CD4-positive, alpha-beta memory T cell (primary cell): Measurements from ENCODE around the gene ATP8B3. TPM values are rescaled to one million over a fixed set of nuclear protein-coding genes. Genes with fewer than 3 reads are reported as not detected.

Experiments used
- CTCF ChIA-PET: fragments of 350-600 bp; sonication (Branson Sonifier 250); formaldehyde crosslinking; loops from one replicate; lab custom pipeline; 2021; ENCODE audit warnings: inconsistent platforms; ENCODE audit not compliant: partially characterized antibody; lab: Charles Lee
- POLR2A ChIA-PET: fragments of 350-600 bp; sonication (Branson Sonifier 250); formaldehyde crosslinking; loops from one replicate; lab custom pipeline; 2021; ENCODE audit not compliant: partially characterized antibody; lab: Charles Lee
- DNase-seq, 5 donors: peaks; one replicate each; pipeline versions ENCODE4 v3.0.0 to v3.0.0-alpha.2; 2020 to 2022; ENCODE audit warnings: mixed read lengths in 1 of 5
- H3K27ac ChIP-seq: one replicate; pipeline ENCODE4 v1.7.0; 2013; ENCODE audit warnings: low read depth, low read length
- H3K27me3 ChIP-seq: 2 replicates; pipeline ENCODE4 v1.7.0; 2013; ENCODE audit warnings: mild to moderate bottlenecking, low read length, moderate library complexity; ENCODE audit not compliant: insufficient read depth
- H3K36me3 ChIP-seq: 2 replicates; pipeline ENCODE4 v1.7.0; 2013; ENCODE audit warnings: mild to moderate bottlenecking, low read length, moderate library complexity; ENCODE audit not compliant: insufficient read depth
- H3K4me1 ChIP-seq: 2 replicates; pipeline ENCODE4 v1.7.0; 2013; ENCODE audit warnings: mild to moderate bottlenecking, low read length, moderate library complexity; ENCODE audit not compliant: insufficient read depth
- H3K4me3 ChIP-seq, 2 donors: one replicate each; pipeline ENCODE4 v1.7.0; 2013; ENCODE audit warnings: low read length in 2 of 2, mild to moderate bottlenecking in 1 of 2
- H3K9me3 ChIP-seq, 2 donors: one replicate each; pipeline ENCODE4 v1.7.0; 2013; ENCODE audit warnings: low read length in 2 of 2, control low read depth in 1 of 2; ENCODE audit not compliant: control insufficient read depth in 1 of 2
- H3K27ac Mint-ChIP-seq, 7 donors: one replicate each; pipeline ENCODE4 v1.8.0; 2020 to 2021; ENCODE audit warnings: mixed read lengths in 7 of 7, mild to moderate bottlenecking in 6 of 7, inconsistent platforms in 3 of 7, moderate library complexity in 3 of 7
- H3K27me3 Mint-ChIP-seq, 2 donors: one replicate each; pipeline ENCODE4 v1.8.0; 2020 to 2021; ENCODE audit warnings: mixed read lengths in 2 of 2
- H3K36me3 Mint-ChIP-seq, 2 donors: one replicate each; pipeline ENCODE4 v1.8.0; 2020 to 2021; ENCODE audit warnings: mixed read lengths in 2 of 2, inconsistent platforms in 1 of 2, mild to moderate bottlenecking in 1 of 2
- H3K4me1 Mint-ChIP-seq, 4 donors: one replicate each; pipeline ENCODE4 v1.8.0; 2020 to 2021; ENCODE audit warnings: mixed read lengths in 4 of 4, mild to moderate bottlenecking in 1 of 4
- H3K4me3 Mint-ChIP-seq, 8 donors: one replicate each; pipeline ENCODE4 v1.8.0; 2020 to 2021; ENCODE audit warnings: mixed read lengths in 8 of 8, mild to moderate bottlenecking in 7 of 8, moderate library complexity in 6 of 8, inconsistent platforms in 3 of 8
- H3K9me3 Mint-ChIP-seq, 8 donors: one replicate each; pipeline ENCODE4 v1.8.0; 2020 to 2021; ENCODE audit warnings: mixed read lengths in 8 of 8, mild to moderate bottlenecking in 5 of 8, inconsistent platforms in 3 of 8, moderate library complexity in 1 of 8
- intact Hi-C: fragments of 100-400 bp; cut with micrococcal nuclease; formaldehyde crosslinking; loops from one replicate; pipeline ENCODE4 v1.15.1; 2023
- polyA plus RNA-seq, 2 donors: library from polyadenylated mRNA; unstranded; fragments of 300-500 nt; fragmentation: Illumina TruSeq; gene quantifications; one replicate each; pipeline ENCODE4 v1.2.3, GENCODE V29; 2021
- total RNA-seq, 2 experiments: library from RNA; stranded (reverse); gene quantifications; one replicate each; pipeline ENCODE4 v1.2.3, GENCODE V29; 2021

ATP8B3 gene
- total and polyA plus RNA-seq, 4 experiments from 2014 or later = 0.73 to 5.5 (median 3.6) TPM

DNA sequence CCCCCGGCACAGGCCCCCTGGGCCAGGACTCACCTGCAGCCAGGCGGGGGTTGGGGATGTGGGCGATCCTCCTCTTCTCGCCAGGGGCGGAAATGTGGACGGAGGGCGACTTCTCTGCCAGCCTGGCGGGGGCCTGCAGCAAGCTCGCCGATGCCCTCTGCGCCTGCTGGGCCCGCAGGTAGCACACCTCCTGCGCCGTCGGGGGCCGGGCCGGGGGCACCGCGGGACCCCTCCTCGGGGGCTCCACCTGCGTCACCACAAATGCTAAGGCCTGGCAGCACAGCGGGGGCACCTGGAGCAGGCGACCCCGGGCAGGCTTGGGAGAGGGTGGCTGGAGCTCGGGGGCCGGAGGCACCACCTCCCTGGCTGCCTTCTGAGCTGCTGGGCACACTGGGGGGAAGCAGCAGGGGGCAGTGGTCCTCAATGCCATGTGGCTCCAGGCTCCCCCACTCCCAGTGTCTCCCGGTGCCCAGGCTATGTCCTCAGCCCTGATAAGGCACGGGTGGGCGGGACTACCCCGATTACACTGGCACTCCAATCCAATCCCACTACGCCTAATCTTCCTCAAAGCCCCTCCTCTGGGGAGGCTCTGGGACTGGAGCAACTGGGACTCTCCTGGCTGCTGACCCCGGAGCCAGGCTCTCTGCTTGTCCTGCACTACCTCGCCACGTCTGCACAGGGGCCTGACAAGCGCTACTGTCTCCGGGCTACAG, 11.6 kb upstream of the ATP8B3 start:
- Histone ChIP-seq H3K4me1 (peaks cover 6% of the 10 kb centered on the region), H3K9me3 (no peaks in the 10 kb centered on the region), H3K27me3 (no peaks in the 10 kb centered on the region), H3K36me3 (peaks cover 37% of the 10 kb centered on the region), H3K4me3 (no peak overlapping the region), H3K27ac (no peak overlapping the region)
- Mint-ChIP-seq H3K9me3 (no peaks in the 10 kb centered on the region), H3K27ac (no peak overlapping the region), H3K36me3 (peaks cover 7 to 33% of the 10 kb centered on the region in 2 donors), H3K4me1 (peaks cover 0 to 5% (median 1%) of the 10 kb centered on the region in 4 donors), H3K4me3 (no peak overlapping the region), H3K27me3 (no peaks in the 10 kb centered on the region)
- no peak for DNase-seq
- intact Hi-C loops = loop anchor here (10.0 kb wide), 1 partner anchor 149 kb away; no protein-coding TSS in a partner anchor
- POLR2A ChIA-PET = interaction anchor here (1.1 kb wide), 1 partner anchor 32 kb away, joined by 3 read pairs; no protein-coding TSS in a partner anchor
- CTCF ChIA-PET = interaction anchor here (0.7 to 7.6 kb wide), 2 partner anchors 16 to 1971 kb away, joined by 3 to 77 read pairs; no protein-coding TSS in a partner anchor

DNA sequence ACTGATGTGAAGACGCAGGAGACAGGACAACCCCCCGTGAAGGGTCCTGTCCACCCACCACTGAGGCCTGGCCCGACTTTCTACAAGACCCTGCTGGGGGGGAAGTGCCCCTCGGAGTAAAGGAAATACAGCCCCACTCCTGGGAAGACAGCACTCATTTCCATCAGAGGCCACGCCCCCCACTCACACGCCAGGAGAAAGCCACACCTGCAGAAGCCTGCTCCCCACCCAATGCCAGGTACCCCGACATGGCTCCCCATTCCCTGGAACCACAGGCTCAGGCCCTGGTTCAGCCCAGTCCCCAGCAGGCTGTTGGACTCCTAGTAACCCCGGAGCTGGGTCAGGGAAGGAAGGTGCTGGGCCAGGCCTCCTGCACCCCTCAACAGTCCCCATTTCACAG, 10.9 kb upstream of the ATP8B3 start:
- H3K27me3 ChIP-seq = no peaks in the 10 kb centered on the region
- peaks cover 6% of the 10 kb centered on the region for H3K4me1 ChIP-seq
- H3K27me3 Mint-ChIP-seq = no peaks in the 10 kb centered on the region
- H3K4me3 Mint-ChIP-seq = no peak overlapping the region
- POLR2A ChIA-PET = interaction anchor here (1.1 kb wide), 1 partner anchor 33 kb away, joined by 3 read pairs; no protein-coding TSS in a partner anchor
- H3K9me3 Mint-ChIP-seq = no peaks in the 10 kb centered on the region
- peaks cover 7 to 35% of the 10 kb centered on the region in 2 donors for H3K36me3 Mint-ChIP-seq
- H3K36me3 ChIP-seq = peaks cover 44% of the 10 kb centered on the region
- no peak overlapping the region for H3K4me3 ChIP-seq
- H3K27ac Mint-ChIP-seq = no peak overlapping the region
- CTCF ChIA-PET = interaction anchor here (7.6 kb wide), 1 partner anchor 16 kb away, joined by 77 read pairs; no protein-coding TSS in a partner anchor
- no peaks in the 10 kb centered on the region for H3K9me3 ChIP-seq
- peaks cover 0 to 5% (median 1%) of the 10 kb centered on the region in 4 donors for H3K4me1 Mint-ChIP-seq
- DNase-seq = no peak
- intact Hi-C loops = loop anchor here (10.0 kb wide), 1 partner anchor 148 kb away; no protein-coding TSS in a partner anchor
- H3K27ac ChIP-seq = no peak overlapping the region

DNA sequence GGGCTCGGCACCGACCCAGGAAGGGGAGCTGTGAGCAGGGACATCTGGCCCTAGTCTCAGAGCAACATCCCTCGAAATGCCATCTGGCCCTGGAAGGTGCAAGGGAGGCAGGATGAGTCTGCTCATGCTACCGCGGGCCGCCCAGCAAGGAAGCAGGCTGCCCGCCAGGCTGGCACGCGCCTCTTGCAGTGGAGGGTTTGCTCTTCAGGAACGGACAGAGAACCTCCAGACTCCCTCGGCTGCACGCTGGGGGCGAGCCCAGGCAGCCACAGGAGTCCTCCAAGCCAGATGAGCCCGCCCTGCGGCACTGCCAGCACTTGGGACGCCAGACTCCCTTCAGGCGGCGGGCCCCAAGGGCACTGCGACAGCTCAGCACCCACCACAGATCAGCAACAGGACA, 10.1 kb upstream of the ATP8B3 start:
- intact Hi-C loops = loop anchor here (10.0 kb wide), 1 partner anchor 147 kb away; no protein-coding TSS in a partner anchor
- peaks cover 6% of the 10 kb centered on the region for H3K4me1 ChIP-seq
- Mint-ChIP-seq H3K36me3 (peaks cover 7 to 38% of the 10 kb centered on the region in 2 donors), H3K4me1 (peaks cover 0 to 5% (median 1%) of the 10 kb centered on the region in 4 donors), H3K9me3 (no peaks in the 10 kb centered on the region), H3K27ac (no peak overlapping the region), H3K27me3 (no peaks in the 10 kb centered on the region), H3K4me3 (no peak overlapping the region)
- H3K4me3 ChIP-seq = no peak overlapping the region
- ChIA-PET CTCF (interaction anchor here (0.6 kb wide), 1 partner anchor 281 kb away, joined by 3 read pairs; no protein-coding TSS in a partner anchor), POLR2A (no interaction called here)
- H3K36me3 ChIP-seq = peaks cover 52% of the 10 kb centered on the region
- H3K9me3 ChIP-seq = no peaks in the 10 kb centered on the region
- no peak for DNase-seq
- H3K27ac ChIP-seq = no peak overlapping the region
- no peaks in the 10 kb centered on the region for H3K27me3 ChIP-seq

DNA sequence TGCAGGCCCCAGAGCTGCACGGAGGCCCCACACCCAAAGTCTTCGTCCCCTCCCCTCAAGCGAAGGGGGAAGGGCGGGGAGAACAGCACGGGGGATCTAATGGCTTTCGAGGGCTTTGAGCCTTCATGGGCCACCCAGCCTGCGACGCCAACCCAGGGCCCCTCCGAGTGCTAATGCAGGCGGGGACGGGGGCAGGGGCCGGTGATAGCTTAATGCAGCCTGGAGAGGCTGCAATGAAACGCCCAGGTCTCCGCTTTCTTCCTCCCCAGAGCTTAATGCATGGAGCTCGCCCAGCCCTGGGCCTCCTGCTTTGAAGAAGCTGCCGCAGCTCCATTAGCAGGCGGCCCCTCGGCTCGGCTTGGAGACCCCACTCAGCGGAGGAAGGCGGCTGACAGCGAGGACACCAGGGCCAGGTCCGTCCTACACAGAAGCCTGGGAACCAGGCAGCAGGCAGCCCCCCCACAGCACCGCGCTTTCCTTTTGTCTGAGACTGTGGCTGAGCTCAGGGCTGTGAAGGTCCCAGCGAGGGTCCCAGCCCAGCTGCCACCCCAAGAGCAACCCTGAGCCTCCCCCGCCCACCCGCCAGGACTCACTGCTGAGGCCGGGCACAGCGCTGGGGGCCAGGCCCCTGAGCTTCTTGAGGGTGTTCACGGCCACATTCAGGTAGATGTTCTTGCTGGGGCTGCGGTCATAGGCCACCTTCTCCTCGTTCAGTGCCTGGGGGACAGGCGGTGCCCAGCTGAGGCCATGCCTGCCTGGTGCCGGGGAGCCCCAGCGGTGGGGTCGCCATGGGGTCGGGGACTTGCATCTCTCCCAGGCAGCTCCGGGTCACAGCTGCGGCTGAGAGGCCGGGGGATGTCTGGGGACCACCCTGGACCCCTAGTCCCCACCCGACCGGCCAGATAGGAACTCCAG, 7.5 kb upstream of the ATP8B3 start:
- peaks cover 11 to 39% of the 10 kb centered on the region in 2 donors for H3K36me3 Mint-ChIP-seq
- peaks cover 57% of the 10 kb centered on the region for H3K36me3 ChIP-seq
- ChIA-PET CTCF (no interaction called here), POLR2A (no interaction called here)
- H3K27me3 ChIP-seq = no peaks in the 10 kb centered on the region
- no peak overlapping the region for H3K27ac Mint-ChIP-seq
- H3K27ac ChIP-seq = no peak overlapping the region
- H3K9me3 Mint-ChIP-seq = no peaks in the 10 kb centered on the region
- H3K4me3 ChIP-seq = no peak overlapping the region
- H3K9me3 ChIP-seq = no peaks in the 10 kb centered on the region
- no peaks in the 10 kb centered on the region for H3K27me3 Mint-ChIP-seq
- peaks cover 0 to 1% (median 0%) of the 10 kb centered on the region in 4 donors for H3K4me1 Mint-ChIP-seq
- intact Hi-C loops = loop anchor here (10.0 kb wide), 1 partner anchor 145 kb away; no protein-coding TSS in a partner anchor
- no peak for DNase-seq
- H3K4me1 ChIP-seq = no peaks in the 10 kb centered on the region
- no peak overlapping the region for H3K4me3 Mint-ChIP-seq

DNA sequence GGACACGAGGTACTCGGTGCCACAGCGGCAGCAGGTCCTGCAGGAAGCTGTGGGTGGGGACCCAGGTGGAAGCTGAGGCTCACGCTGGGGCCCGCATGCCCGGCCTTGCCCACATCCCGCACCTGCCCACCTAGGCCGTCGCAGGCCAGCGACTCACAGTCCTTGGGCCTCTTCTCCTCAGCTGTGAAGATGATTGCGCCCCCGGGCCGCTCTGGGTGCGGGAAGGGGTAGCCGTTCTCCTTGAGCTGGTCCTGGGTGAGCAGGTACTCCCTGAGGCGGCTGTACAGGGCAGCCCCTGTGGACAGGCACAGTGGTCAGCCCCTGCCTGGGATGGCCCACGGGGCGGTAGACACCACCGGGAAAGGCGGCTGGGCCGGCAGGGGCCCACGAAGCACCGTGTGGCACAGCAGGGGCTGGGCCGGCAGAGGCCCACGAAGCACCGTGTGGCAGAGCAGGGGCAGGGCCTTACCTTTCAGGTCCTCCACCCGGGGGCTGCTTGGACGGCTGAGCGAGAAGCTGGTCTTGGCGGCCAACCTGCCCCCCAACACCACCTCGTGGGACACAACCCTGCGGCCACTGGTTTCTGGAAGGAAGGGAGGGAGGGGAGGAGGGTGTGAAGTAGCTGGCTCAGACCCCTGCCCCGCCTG, 6.6 kb upstream of the ATP8B3 start:
- no peaks in the 10 kb centered on the region for H3K9me3 ChIP-seq
- H3K27me3 ChIP-seq = no peaks in the 10 kb centered on the region
- no peaks in the 10 kb centered on the region for H3K4me1 ChIP-seq
- H3K4me3 Mint-ChIP-seq = no peak overlapping the region
- peaks cover 0 to 1% (median 0%) of the 10 kb centered on the region in 4 donors for H3K4me1 Mint-ChIP-seq
- no peaks in the 10 kb centered on the region for H3K27me3 Mint-ChIP-seq
- H3K4me3 ChIP-seq = no peak overlapping the region
- no peak overlapping the region for H3K27ac ChIP-seq
- POLR2A ChIA-PET = no interaction called here
- no peaks in the 10 kb centered on the region for H3K9me3 Mint-ChIP-seq
- no peak for DNase-seq
- no peak overlapping the region for H3K27ac Mint-ChIP-seq
- H3K36me3 ChIP-seq = peaks cover 50% of the 10 kb centered on the region
- CTCF ChIA-PET = interaction anchor here (1.1 to 1.3 kb wide), 2 partner anchors 22 to 213 kb away, joined by 3 read pairs; partner anchors contain the start of gene UQCR11
- H3K36me3 Mint-ChIP-seq = peaks cover 7 to 35% of the 10 kb centered on the region in 2 donors
- intact Hi-C loops = no loop called here

DNA sequence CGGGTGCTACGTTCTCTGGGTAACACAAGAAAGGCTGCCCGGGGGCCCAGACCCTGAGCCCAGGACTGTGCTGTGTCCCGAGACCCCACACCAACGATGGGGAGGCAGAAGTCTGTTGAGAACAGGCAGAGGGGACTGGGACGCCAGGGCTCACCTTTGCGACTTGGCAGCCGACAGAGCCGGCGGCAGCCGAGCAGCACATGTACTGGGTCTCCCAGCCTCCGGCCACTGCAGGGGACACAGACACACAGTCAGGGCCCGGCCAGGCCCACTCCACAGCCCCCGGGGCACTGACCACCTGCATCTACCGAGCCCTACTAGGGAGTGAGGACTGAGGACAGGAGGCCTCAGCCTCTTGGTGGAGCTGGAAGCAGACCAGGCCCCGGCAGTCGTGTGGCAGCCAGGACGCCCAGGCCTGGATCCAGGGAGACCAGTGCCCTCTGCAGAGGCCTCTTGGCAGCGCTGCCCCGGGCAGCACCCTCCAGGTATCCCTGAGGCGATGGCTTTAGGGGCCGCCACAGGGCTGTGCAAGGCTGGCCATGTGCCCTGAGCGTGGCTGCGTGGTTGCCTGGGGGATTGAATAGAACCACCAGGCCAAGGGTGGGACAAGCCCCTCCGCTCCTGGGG, 5.6 kb upstream of the ATP8B3 start:
- Histone ChIP-seq H3K4me3 (no peak overlapping the region), H3K27me3 (no peaks in the 10 kb centered on the region), H3K27ac (no peak overlapping the region), H3K36me3 (peaks cover 42% of the 10 kb centered on the region), H3K9me3 (no peaks in the 10 kb centered on the region), H3K4me1 (peaks cover 7% of the 10 kb centered on the region)
- ChIA-PET CTCF (interaction anchor here (1.1 to 1.3 kb wide), 3 partner anchors 8 to 212 kb away, joined by 3 to 4 read pairs (median 3); partner anchors contain the start of gene UQCR11), POLR2A (no interaction called here)
- no peaks in the 10 kb centered on the region for H3K9me3 Mint-ChIP-seq
- peaks cover 6 to 7% (median 7%) of the 10 kb centered on the region in 4 donors for H3K4me1 Mint-ChIP-seq
- intact Hi-C loops = no loop called here
- peak overlapping the region in 1 of 7 donors; percentile 40 for H3K27ac Mint-ChIP-seq
- no peaks in the 10 kb centered on the region for H3K27me3 Mint-ChIP-seq
- H3K4me3 Mint-ChIP-seq = no peak overlapping the region
- H3K36me3 Mint-ChIP-seq = peaks cover 7 to 38% of the 10 kb centered on the region in 2 donors
- DNase-seq = no peak
